K562 treated with DMSO at 1 percent for 24 hours (cell line): ENCODE measurements around the gene PRKCQ. TPM values are rescaled to one million over a fixed set of nuclear protein-coding genes. Genes with fewer than 3 reads are reported as not detected.

ENCODE experiments used
- total RNA-seq: library from RNA; unstranded; fragments of 300-600 nt; gene quantifications from 2 replicates; pipeline ENCODE4 v1.2.3, GENCODE V29; 2022; ENCODE audit warnings: low read depth; ENCODE audit not compliant: insufficient read depth

Gene PRKCQ
- 9.9 and 11.9 TPM in 2 replicates for total RNA-seq

DNA sequence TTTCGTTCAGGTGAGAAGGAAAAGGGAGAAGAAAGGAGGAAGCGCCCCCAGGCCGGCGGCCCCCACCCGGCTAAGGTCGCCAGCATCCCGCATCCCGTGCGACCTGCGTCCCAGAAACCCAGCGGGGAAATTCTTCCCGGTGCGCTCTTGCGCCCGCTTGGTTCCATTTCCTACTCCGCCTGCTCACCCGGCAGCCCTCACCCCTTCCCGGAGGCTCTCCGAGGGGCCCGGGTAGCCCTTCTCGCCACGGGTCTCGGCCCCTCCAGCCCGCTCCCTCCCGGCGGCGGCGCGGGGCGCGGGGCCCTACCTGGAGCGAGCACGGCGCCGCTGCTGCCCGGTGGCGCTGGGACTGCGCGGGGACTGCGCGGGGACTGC lies at the start of gene PRKCQ:
Gene PRKCQ (minus strand): TSS at position 373 of the 375 bp plus-strand sequence. CDS start 65,141 bp downstream, outside the sequence.

